Epithelial cell of proximal tubule (primary cell): ENCODE measurements around the gene NAA35. TPM values are rescaled to one million over a fixed set of nuclear protein-coding genes. Genes with fewer than 3 reads are reported as not detected.

ENCODE experiments used
- DNase-seq: peaks from one replicate; pipeline ENCODE4 v3.0.0-alpha.2; 2011; ENCODE audit warnings: low read depth
- H3K4me3 ChIP-seq: 2 replicates; pipeline ENCODE4 v1.5.1; 2011; ENCODE audit warnings: low read depth, mild to moderate bottlenecking, low read length
- CTCF ChIP-seq: conservative IDR thresholded peaks from 2 replicates; pipeline ENCODE4 v1.5.1; 2012; ENCODE audit warnings: low read depth, mild to moderate bottlenecking, low read length
- total RNA-seq: library from RNA; depleted of rRNA; stranded (reverse); fragments of >200 nt; gene quantifications from 2 replicates; pipeline ENCODE4 v1.2.3, GENCODE V29; 2015

The NAA35 gene
- total RNA-seq, 1 donor from 2014 or later: 22.8 TPM

DNA sequence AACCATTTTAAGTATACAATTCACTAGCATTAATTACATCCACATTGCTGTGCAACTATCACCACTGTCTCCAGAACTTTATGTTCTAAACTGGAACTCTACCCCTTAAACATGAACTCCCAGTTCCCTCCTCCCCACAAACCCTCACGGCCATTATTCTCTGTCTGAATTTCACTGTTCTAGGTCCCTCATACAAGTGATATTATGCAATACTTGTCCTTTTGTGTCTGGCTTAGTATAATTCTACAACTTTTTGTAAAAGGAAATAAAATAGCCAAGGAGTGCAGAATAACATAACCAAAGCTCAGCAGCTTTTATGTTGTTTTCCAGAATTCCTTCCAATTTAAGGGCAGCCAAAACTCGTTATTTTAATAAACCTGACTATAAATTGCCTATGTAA is 53.2 kb downstream of the NAA35 start:
- no peak overlapping the region for H3K4me3 ChIP-seq
- TF ChIP-seq CTCF: no peak
- DNase-seq: no peak

DNA sequence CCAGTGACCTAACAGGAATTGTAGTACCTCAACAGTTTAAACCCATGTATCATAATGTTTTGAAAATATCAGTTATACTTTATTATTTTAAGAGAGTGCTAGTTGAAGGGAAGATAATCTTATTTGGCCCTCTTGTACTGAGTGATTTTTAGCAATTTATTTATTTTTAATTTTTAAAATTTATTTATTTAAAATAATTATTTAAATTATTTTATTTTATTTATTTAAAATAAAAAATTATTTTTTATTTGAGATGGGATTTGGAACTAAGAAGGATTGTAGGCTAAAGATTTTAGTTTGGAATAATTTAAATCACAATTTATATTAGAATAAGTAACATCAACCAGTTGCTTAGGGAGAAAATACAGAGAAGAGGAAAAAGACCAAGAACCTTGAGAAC is 54.2 kb downstream of the NAA35 start:
- DNase-seq: no peak
- no peak overlapping the region for H3K4me3 ChIP-seq
- no peak for TF ChIP-seq CTCF

GRCh38 chr9:85995599-85995998 is 54.7 kb downstream of the NAA35 start:
- H3K4me3 ChIP-seq: no peak overlapping the region
- no peak for TF ChIP-seq CTCF

DNA sequence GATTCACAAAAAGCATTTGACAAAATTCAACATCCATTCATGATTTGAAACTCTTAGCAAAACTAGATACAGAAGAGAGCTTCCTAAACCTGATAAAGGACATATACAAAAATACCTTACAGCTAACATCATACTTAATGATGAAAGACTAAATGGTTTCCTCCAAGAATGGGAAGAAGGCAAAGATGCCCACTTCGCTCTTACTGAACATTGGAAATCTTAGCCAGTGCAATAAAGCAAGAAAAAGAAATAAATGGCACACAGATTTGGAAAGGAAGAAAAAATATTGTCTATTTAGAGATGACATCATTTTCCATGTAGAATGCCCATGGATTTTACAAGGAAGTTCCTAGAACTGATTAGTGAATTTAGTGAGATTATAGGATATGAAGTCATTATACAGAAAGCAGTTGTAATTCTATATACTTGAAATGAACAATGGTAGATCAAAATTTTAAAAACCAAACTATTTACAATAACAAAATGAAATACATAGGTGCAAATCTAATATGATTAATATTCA is 64.4 kb downstream of the NAA35 start:
- no peak for DNase-seq
- TF ChIP-seq CTCF: no peak
- H3K4me3 ChIP-seq: no peak overlapping the region

More at GRCh38 chr9:85995599-85995998, 54.7 kb downstream of the NAA35 start:
- DNase-seq: no peak

- H3K4me3 ChIP-seq: no peak overlapping the region
- TF ChIP-seq CTCF: no peak
- DNase-seq: no peak
These were observed 68.2 kb downstream of the NAA35 start for GRCh38 chr9:86009133-86009532.

DNA sequence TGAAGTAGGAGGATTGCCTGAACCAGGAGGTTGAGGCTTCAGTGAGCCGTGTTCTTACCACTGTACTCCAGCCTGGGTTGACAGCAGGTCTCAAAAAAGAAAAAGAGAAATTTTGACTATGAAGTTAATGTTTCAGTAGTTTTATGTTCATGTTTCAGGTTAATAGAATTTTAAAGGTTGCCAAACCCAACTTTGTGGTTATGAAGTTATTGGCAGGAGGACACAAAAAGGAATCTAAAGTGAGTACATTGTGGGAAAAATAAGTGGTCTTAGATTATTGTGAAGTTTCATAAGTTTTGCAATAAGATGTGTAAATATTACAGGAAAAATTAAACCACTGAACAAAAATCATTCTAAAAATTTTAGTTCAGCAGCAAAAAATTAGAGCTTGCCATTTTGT is 79.8 kb downstream of the NAA35 start:
- DNase-seq: no peak
- no peak for TF ChIP-seq CTCF
- no peak overlapping the region for H3K4me3 ChIP-seq

GRCh38 chr9:86021166-86021565 is 80.2 kb downstream of the NAA35 start:
- H3K4me3 ChIP-seq: no peak overlapping the region
- DNase-seq: no peak
- no peak for TF ChIP-seq CTCF
